GM19099 (cell line): Measurements from ENCODE around the gene TP53TG5.

Experiments
- POLR2A ChIP-seq: IDR thresholded peaks from 3 replicates; pipeline ENCODE4 v1.6.1; 2011; ENCODE audit warnings: low read depth; ENCODE audit not compliant: insufficient read length; ENCODE audit errors: extremely low read depth

The TP53TG5 gene

DNA sequence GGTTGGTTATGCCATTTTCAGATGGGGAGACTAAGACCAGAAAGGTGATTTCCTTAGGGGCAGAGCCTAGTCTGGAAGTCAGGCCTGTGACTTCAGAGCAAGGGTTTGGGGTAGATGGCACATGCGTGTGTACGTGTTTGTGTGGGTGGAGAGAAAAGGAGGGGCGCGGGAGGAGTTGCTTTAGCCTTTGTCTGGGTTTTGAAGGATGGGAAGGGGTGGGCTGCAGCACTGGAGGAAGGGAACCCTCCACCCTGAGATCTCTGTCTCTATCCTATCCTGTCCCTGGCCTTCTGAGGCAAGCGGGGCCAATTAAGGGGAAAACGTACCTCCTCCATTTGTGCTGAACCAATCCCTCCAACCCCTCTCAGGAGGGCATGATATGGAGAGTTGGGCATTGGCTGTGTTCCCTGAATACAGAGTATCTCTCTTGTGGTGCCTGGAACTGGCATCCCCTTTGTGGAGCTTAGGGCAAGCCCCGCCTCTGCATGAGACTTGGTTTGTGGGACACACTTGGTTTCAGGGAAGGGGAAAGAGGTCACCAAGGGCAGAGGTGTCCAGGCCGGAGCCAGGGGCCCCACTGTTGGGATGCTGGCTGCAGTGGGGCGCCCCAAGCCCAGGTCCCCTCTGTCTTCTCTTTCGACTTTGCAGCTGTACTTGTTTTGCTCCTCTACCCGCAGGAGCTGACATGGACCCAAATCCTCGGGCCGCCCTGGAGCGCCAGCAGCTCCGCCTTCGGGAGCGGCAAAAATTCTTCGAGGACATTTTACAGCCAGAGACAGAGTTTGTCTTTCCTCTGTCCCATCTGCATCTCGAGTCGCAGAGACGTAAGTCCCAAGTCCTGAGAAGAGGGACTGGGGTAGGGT, 29.9 kb upstream of the TP53TG5 start, which contains the start of gene DBNDD2:
TSS of gene DBNDD2 (plus strand) at position 507 of the 863 bp plus-strand sequence. CDS start at position 686, 179 bp downstream.
- no peak for TF ChIP-seq POLR2A

DNA sequence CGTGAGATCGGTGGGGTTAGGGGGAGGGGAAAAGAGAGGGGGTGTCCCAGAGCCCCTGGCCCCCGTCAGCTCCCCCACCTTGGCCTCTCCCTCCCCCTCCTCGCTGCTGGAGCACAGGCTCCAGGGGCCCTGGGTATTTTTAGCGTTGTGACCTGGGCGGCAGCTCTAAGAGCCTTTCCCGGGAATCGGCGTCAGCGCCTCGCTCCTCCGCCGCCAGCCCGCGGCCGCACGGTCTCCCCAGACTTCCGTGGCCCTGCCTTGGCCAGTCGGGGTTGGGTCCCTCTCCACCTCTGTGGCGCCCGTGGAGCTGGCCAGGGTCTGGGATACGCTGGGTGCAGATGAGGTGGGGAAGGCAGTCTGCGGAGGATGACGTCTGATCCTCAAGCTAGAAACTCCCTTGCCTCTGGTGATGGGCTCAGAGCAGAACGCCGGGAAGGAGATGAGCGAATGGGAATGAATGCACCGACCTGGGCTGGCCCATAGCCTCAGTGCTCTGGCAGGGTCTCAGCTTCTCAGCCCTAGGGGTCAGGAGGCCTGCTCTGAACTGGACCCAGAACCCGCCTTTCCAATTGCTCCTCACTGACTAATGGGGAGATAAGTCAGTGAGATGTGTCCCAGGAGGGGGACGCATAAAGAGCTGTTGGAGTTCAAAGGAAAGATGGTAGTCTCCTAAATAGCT, 29.1 kb upstream of the TP53TG5 start:
- TF ChIP-seq POLR2A, result no peak

DNA sequence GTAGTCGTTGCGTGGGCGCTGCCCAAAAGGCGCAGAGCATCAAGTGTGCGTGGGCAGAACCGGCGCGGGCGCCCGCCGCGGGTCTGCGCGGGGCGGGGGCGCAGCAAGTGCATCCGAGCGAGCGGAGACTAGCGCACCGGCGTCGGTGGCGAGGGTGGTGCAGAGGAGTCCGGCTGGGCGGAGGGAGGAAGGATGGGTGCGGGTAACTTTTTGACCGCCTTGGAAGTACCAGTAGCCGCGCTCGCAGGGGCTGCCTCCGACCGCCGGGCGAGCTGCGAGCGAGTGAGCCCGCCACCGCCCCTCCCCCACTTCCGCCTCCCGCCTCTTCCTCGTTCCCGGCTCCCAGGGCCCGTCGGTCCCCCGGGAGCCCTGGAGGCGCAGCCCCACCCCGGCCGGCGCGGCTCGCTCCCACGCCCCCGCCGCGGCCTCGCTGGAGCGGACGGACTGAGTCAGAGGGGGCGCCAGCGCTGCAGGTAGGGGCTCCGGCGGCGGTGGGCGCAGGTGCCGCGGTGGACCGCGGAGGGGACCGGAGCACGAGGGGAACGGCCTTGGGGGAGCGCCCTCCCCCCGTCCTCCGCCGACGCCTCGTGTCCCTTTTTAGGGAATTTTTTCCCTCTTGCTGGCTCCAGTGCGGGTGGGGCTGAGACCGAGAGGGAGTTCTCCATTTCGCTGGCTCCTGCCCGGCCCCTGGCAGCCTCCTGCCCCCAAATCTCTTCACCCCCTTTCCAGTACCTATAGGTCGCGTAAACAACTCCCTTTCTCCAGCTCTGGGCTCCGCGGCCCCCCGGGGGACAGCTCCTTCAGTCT, 28.3 kb upstream of the TP53TG5 start:
- TF ChIP-seq POLR2A, result no peak

DNA sequence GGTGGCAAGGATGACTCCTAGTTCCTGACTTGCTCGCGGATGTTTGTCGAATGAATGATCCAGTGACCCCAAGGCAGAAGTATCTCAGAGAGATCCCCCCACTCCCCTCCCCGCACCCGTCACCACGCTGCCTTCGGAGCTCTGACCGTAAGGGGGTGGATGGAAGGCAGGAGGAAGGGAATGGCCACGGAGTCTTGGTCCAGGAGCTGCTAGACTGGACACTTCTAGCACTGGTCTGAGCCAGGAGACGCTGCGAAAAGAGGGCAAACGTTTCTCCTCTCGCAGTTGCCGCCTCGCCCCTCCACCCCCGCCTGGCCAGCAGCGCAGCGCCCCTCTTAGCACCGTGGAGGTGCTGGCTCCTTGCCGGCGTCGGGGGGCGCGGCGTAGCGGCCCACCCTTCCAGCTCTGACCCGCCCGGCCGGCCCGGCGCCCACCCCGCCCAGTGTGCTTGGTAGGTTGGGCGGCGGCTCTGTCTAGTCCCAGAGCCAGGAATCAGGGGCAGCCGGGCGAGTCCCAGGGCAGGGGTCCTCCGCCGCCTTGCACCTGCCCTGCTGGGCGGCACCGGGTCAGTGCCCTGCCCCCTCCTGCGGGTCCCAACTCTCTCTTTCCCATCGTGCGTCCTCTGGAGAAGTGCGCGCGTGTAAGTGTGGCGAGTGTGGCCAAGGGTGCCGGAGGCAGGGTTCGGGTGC, 27.6 kb upstream of the TP53TG5 start:
- no peak for TF ChIP-seq POLR2A

DNA sequence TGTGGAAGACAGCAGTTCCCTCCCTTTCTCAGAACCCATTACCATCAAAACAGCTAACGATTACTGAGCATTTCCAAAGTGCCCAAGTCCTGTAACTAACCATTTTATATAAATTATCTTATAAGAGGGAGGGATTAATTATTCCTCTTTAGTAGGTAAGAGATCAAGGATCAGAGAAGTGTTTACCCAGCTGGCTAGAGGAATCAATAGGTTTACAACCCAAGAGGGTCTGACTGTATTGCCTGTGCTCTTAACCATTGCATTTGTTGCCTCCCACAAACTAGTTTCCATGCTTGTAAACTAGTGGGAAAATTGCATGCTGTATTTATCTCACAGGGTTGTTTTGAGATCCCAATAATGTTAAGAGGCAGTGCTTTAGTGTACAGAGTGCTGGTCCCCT, 26.3 kb upstream of the TP53TG5 start:
- no peak for TF ChIP-seq POLR2A

DNA sequence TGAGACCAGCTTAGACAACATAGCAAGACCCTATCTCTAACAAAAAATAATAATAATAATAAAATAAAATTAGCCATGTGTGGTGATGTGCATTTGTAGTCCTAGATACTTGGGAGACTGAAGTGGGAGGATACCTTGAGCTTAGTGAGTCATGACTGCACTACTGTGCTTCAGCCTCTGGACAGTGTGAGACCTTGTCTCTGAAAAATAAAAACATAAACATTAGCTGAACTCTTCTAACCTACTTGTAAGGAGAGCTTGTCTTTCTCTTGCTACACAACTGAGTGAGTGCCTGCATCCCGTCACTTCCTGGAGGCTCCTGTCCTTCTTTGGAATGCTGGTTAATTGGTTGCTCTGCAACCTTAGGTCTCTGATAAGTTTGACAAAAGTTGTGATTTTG, 24.8 kb upstream of the TP53TG5 start:
- TF ChIP-seq POLR2A, result no peak

DNA sequence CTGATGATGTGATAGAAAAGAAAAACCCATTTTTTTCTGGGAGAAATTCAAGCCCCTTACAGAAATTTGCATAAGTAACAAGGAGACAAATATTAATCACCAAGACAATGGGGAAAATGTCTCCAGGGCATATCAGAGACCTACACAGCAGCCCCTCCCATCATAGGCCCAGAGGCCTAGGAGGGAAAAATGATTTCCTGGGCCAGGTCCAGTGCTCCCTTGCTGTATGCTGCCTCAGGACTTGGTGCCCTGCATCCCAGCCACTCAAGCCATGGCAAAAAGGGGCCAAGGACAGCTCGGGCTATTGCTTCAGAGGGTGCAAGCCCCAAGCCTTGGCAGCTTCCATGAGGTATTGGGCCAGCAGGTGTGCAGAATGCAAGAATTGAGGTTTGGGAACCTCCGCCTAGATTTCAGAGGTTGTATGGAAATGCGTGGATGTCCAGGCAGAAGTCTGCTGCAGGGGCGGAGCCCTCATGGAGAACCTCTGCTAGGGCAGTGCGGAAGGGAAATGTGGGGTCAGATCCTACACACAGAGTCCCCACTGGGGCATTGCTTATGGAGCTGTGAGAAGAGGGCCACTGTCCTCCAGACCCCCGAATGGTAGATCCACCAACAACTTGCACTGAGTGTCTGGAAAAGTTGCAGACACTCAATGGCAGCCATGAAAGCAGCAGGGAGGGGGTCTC, 22.4 kb upstream of the TP53TG5 start:
- TF ChIP-seq POLR2A, result no peak

DNA sequence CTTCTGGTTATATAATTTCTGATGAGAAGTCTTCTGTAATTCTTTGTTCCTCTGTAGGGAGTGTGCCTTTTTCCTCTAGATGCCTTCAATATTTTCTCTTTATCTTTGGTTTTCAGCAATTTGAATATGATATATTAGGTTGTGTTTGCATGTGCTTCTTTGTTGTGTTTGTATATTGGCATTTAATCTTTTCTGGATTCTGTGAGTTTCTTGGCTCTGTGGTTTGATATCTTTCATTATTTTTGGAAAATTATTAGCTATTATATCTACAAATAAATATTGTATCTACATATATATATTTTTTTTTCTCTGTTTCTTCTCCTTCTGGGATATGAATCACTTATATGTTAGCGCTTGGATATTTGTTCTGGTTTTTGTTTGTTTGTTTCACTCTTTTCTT, 20.9 kb upstream of the TP53TG5 start:
- TF ChIP-seq POLR2A, result no peak

DNA sequence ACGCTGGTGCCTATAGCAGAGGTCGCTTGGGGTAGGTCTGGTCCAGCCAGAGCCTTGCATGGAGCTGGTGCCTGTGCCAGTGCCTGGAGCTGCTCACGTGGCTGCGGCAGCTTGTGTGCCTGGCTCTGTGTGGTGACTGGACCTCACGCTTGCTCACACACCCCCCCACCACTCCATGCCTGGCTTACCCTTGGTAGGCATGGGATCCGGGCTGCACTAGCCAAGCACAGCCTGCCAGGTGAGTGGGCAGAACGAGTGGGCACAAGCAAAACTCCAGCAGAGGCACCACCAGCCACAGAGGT, 16.9 kb upstream of the TP53TG5 start:
- TF ChIP-seq POLR2A, result no peak

DNA sequence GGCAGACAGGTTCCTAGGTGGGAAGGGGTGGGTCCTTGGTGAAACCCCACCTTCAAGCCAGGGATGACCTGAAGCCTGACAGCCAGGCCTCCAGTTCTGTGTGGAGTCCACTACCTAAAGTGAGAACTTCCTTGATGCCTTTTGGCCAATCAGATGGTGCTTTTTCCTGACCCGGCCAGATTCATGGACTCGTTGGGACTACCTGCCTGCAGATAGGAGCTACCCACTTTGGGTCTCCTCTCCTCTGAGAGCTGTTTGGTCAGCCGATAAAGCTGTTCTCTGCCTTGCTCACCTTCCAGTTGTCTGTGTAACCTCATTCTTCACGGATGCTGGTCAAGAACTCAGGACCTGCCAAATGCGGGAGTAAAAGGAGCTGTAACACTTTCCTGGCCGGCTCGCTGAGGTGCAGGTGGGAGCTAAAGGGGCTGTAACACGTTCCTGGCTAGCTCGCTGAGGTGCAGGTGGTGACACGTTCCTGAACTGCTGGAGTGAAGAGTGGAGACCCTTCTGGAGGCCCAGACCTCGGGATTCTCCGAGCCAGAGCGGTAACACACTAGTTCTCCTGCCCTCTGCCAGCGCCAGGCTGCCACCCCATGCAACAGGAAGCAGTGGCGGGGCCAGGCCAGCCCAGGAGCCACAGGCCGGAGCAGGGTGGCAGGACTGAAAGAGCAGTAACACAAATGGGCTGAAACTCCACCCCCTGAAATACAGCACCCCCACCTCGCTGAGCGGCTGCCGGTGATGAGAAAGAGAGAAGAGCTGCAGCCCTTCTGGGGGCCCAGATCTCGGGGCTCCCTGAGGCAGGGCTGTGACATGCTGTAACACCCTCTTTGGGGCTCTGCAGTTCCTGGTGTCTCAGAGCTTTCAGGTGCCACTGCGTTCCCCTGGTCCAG, 16.3 kb upstream of the TP53TG5 start:
- TF ChIP-seq POLR2A, result no peak

DNA sequence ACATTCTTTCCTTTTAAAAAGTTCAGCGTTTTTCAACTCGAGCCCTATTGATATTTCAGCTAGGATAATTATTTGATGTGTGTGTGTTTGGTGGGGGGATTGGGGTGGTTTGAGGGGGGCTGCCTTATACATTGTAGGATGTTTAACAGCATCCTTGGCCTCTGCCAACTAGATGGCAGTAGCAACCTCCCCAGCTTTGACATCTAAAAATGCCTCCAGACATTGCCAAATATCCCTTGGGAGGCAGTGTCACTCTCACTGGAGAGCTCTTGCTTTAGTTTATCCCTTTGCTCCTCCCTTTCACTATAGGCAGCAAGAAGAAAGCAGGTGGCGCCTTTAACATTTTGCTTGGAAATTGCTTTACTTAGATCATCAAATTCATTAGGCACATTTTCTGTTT, 14.6 kb upstream of the TP53TG5 start:
- TF ChIP-seq POLR2A, result no peak

DNA sequence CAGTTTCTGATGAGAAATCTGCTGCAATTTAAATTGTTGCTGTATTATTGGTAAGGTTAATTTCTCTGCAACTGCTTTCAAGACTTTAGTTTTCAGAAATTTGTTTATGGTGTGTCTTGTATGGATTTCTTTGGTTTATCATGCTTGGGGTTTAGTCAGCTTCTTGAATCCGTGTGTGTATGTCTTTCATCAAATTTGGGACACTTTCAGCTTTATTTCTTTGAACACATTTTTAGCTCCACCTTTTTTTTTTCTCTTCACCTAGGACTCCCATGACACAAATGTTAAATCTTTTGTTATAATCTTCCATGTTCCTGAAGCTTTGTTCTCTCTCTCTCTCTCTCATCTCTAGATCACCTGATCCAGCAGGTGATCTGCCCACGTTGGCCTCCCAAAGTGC, 13.4 kb upstream of the TP53TG5 start:
- no peak for TF ChIP-seq POLR2A

DNA sequence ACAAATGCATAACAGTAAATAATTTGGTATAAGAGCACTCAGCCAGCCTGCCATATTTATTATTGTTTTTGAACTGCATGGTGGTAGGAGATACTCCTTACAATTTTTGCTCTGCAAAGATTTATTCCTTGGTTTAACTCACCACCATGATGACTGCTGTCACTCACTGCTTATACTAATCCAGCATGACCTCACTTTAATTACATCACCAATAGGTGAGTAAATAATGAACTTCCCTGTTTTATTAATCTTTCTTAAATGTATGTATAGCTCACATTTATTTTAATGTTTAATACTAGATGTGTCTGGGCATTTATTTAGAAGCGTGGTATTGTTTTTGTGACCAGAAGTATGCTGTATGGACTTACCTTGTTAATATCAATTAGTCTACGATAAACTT, 12.8 kb upstream of the TP53TG5 start:
- TF ChIP-seq POLR2A, result no peak

DNA sequence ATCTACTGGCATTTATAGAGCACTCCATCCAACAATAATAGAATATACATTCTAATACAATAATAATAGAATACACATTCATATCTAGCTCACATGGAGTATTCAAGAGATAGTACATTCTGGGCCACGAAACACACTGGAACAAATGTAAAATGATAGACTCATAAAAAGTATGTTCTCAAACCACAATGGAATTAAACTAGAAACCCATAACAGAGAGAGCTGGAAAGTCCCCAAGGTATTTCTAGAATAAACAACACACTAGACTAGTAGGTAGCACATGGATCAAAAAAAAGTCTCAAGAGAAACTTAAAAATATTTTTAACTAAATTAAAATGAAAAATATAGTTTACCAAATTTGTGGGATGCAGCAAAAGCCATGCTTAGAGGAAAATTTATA, 9.1 kb upstream of the TP53TG5 start:
- no peak for TF ChIP-seq POLR2A

DNA sequence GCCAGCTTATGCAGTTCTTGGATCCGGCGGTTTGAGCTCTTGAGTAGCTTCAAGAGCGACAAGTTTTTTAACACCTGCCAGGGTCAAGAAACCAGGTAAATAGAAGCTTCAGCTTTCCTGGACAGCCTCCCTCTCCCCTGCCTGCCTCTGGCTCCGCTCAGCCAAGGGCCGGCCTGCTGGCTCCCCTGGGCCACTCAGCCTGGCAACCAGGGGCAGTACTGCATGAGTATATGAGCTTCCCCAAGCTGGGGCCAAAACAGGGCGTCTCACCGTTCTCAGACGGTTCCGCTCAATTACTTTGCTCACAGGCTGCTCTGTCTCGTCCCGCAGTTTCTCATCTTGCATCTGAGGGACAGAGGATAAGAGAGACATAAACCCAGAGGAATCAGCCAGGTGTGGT, 856 bp downstream of the TP53TG5 start:
- no peak for TF ChIP-seq POLR2A
